ENCODE data around the gene TUBA3D.
"Not testable (repeated sequence)": the region's sequence is repeated elsewhere in the genome, so short reads cannot be mapped to it uniquely, and the experiment has no call there.

Gene TUBA3D

GRCh38 chr2:131517856-131518255, 41.9 kb downstream of the TUBA3D start:
- peaks cover 75% of the 10 kb centered on the region for H3K36me3 Mint-ChIP-seq
- ATAC-seq; H3K4me3 Mint-ChIP-seq; DNase-seq (ENCODE audit: low spot score in 2 of 2); H3K27ac Mint-ChIP-seq; H3K9me3 Mint-ChIP-seq: not testable (repeated sequence)
- peaks cover 14% of the 10 kb centered on the region for H3K4me1 Mint-ChIP-seq

GRCh38 chr2:131518531-131518930, 42.6 kb downstream of the TUBA3D start:
- H3K27ac Mint-ChIP-seq; H3K4me3 Mint-ChIP-seq; ATAC-seq; DNase-seq (ENCODE audit: low spot score in 2 of 2); H3K9me3 Mint-ChIP-seq: not testable (repeated sequence)
- H3K36me3 Mint-ChIP-seq: peaks cover 68% of the 10 kb centered on the region
- H3K4me1 Mint-ChIP-seq: peaks cover 14% of the 10 kb centered on the region

- DNase-seq (ENCODE audit: low spot score in 2 of 2) (no peak), ATAC-seq (no peak)
- Mint-ChIP-seq H3K9me3 (no peaks in the 10 kb centered on the region), H3K36me3 (peaks cover 59% of the 10 kb centered on the region), H3K4me3 (no peak overlapping the region), H3K27ac (no peak overlapping the region), H3K4me1 (peaks cover 7% of the 10 kb centered on the region)
Observed at GRCh38 chr2:131519466-131519865, 43.5 kb downstream of the TUBA3D start.

GRCh38 chr2:131519871-131520470, 44.1 kb downstream of the TUBA3D start:
- H3K27ac Mint-ChIP-seq; H3K4me3 Mint-ChIP-seq; H3K9me3 Mint-ChIP-seq; H3K4me1 Mint-ChIP-seq; ATAC-seq; DNase-seq (ENCODE audit: low spot score in 2 of 2): not testable (repeated sequence)
- H3K36me3 Mint-ChIP-seq: peaks cover 54% of the 10 kb centered on the region

DNA sequence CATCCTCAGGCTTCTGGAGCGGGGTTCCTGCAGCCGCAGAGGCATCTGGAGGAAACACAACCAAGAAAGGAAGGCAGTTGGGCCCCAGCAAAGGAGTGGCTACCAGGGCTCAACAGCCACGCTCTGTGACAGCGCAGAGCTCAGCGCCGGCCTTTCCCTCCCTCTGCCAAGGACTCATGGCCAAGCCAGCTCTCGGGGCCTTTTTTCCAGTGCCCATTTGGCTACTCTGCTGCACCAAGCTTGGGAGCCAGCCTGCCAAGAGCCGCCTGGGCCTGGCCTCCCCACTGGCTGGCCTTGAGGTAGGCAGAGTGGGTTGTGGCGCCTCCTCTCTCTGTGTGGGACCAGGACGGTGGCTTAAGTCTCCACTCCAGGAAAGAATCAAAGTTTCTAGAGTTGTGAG, 44.6 kb downstream of the TUBA3D start:
- Mint-ChIP-seq H3K9me3 (no peaks in the 10 kb centered on the region), H3K27ac (no peak overlapping the region), H3K4me1 (no peaks in the 10 kb centered on the region), H3K36me3 (peaks cover 54% of the 10 kb centered on the region), H3K4me3 (no peak overlapping the region)
- DNase-seq (ENCODE audit: low spot score in 2 of 2): no peak
- no peak for ATAC-seq

DNA sequence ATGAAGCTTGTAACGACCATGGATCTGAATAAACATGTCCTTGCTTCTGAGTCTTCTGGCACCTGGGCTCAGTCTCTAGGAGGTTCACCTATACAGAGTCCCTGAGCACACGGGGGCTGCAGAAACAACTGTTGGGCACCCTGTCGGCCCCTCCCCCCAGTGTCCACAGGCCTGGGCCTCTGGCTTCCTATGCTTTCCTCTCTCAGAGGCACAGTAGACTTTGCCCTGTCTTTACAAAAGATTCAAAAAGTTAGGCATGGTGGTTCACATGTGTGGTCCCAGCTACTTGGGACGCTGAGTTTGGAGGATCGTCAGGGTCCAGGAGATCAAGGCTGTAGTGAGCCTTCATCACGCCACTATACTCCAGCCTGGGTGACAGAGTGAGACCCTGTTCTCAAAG, 45.6 kb downstream of the TUBA3D start:
- H3K36me3 Mint-ChIP-seq: peaks cover 46% of the 10 kb centered on the region
- H3K27ac Mint-ChIP-seq; H3K9me3 Mint-ChIP-seq; H3K4me1 Mint-ChIP-seq; ATAC-seq; H3K4me3 Mint-ChIP-seq; DNase-seq (ENCODE audit: low spot score in 2 of 2): not testable (repeated sequence)

GRCh38 chr2:131521961-131522781, 46.3 kb downstream of the TUBA3D start:
- no peak for ATAC-seq
- Mint-ChIP-seq H3K9me3 (no peaks in the 10 kb centered on the region), H3K4me1 (peaks cover under 1% of the 10 kb centered on the region), H3K27ac (no peak overlapping the region), H3K36me3 (peaks cover 43% of the 10 kb centered on the region), H3K4me3 (no peak overlapping the region)
- DNase-seq (ENCODE audit: low spot score in 2 of 2): no peak

DNA sequence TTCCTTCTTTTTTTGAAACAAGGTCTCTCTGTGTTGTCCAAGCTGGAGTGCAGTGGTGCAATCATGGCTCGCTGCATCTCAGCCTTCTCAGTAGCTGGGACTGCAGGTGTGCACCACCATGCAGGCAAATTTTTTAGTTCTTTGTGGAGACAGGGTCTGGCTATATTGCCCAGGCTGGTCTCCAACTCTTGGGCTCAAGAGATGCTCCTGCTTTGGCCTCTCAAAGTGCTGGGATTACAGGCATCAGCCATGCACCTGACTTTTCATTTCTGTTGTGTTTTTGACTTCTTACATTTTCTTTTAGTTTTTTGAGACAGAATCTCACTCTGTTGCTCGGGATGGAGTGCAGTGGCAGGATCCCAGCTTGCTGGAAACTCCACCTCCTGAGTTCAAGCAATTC, 49.3 kb downstream of the TUBA3D start:
- peak in 1 of 2 donors; percentile 41 for DNase-seq (ENCODE audit: low spot score in 2 of 2)
- Mint-ChIP-seq H3K4me1 (peaks cover 16% of the 10 kb centered on the region), H3K36me3 (peaks cover 17% of the 10 kb centered on the region)
- H3K4me3 Mint-ChIP-seq, H3K9me3 Mint-ChIP-seq, ATAC-seq, H3K27ac Mint-ChIP-seq: not testable (repeated sequence)

GRCh38 chr2:131527131-131528001, 51.4 kb downstream of the TUBA3D start, which contains the start of gene CCDC74A:
CCDC74A (plus strand) TSS chr2:131527888; CDS start chr2:131527971, 83 bp downstream.
- H3K4me1 Mint-ChIP-seq: peaks cover 16% of the 10 kb centered on the region
- DNase-seq (ENCODE audit: low spot score in 2 of 2) (peak; percentile 78 to 84), ATAC-seq (peak; percentile 89)

GRCh38 chr2:131528981-131529863, 53.3 kb downstream of the TUBA3D start:
- DNase-seq (ENCODE audit: low spot score in 2 of 2): peak in 1 of 2 donors; percentile 53
- peak overlapping the region; percentile 81 for H3K4me3 Mint-ChIP-seq
- not testable (repeated sequence) for H3K36me3 Mint-ChIP-seq, H3K9me3 Mint-ChIP-seq
- peaks cover 16% of the 10 kb centered on the region for H3K4me1 Mint-ChIP-seq
- peak; percentile 65 for ATAC-seq
- peak overlapping the region; percentile 79 for H3K27ac Mint-ChIP-seq

More at GRCh38 chr2:131527131-131528001, 51.4 kb downstream of the TUBA3D start, which contains the start of gene CCDC74A:
- H3K9me3 Mint-ChIP-seq, H3K36me3 Mint-ChIP-seq: not testable (repeated sequence)
- Mint-ChIP-seq H3K27ac (peak within 1 kb of the TSS; percentile 76), H3K4me3 (peak within 1 kb of the TSS; percentile 81)

- Mint-ChIP-seq H3K4me3 (peak overlapping the region; percentile 81), H3K4me1 (peaks cover 16% of the 10 kb centered on the region)
- not testable (repeated sequence) for H3K9me3 Mint-ChIP-seq, H3K27ac Mint-ChIP-seq, H3K36me3 Mint-ChIP-seq, ATAC-seq
- DNase-seq (ENCODE audit: low spot score in 2 of 2): peak in 1 of 2 donors; percentile 44
Observed at GRCh38 chr2:131529864-131530445, 54.0 kb downstream of the TUBA3D start.

GRCh38 chr2:131530626-131531344, 54.9 kb downstream of the TUBA3D start:
- peaks cover 16% of the 10 kb centered on the region for H3K4me1 Mint-ChIP-seq
- not testable (repeated sequence) for ATAC-seq, H3K4me3 Mint-ChIP-seq, H3K36me3 Mint-ChIP-seq, H3K9me3 Mint-ChIP-seq, H3K27ac Mint-ChIP-seq
- peak in 1 of 2 donors; percentile 48 for DNase-seq (ENCODE audit: low spot score in 2 of 2)

DNA sequence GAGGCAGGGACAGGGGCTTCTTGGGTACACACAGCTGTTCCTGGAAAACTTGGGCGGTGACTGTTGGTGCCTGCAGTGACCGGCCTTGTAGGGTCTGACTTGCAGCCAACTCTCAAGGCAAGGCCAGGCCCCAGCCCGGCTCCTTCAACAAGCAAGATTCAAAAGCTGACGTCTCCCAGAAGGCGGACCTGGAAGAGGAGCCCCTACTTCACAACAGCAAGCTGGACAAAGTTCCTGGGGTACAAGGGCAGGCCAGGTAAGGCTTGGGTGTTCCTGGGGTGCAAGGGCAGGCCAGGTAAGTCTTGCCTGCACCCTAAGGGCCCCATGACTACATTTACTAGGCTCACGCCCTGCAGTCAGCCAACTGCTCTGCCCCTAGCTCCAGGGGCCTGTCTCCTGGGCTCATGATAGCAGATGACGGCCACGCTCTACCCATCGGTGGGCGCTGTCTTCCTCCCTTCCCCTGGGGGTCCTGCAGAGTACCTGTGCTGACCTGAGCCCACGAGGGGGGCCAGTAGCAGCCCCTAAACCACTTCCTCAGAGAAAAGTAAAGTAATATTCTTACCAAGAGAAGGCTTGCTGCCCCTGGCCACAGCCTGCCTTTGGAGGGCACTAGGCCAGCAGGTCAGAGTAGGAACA, 55.7 kb downstream of the TUBA3D start:
- not testable (repeated sequence) for H3K27ac Mint-ChIP-seq, H3K36me3 Mint-ChIP-seq, H3K9me3 Mint-ChIP-seq, H3K4me3 Mint-ChIP-seq, ATAC-seq
- DNase-seq (ENCODE audit: low spot score in 2 of 2): peak in 1 of 2 donors; percentile 38
- peaks cover 16% of the 10 kb centered on the region for H3K4me1 Mint-ChIP-seq

All from stimulated activated effector memory CD8-positive, alpha-beta T cell treated with anti-CD3 and anti-CD28 coated beads, Interleukin-12 subunit alpha, Interleukin-12 subunit beta, amount 100 ng/mL, for 72 hours (primary cell).